Dedifferentiated amniotic fluid mesenchymal stem cell (primary cell): ENCODE data around the gene GMPR2.
"Not testable (repeated sequence)": the region's sequence is repeated elsewhere in the genome, so short reads cannot be mapped to it uniquely, and the experiment has no call there.

Source experiments
- DNase-seq: peaks from one replicate; pipeline ENCODE4 v3.0.0-alpha.2; 2016; ENCODE audit errors: extremely low spot score

GMPR2 gene

GRCh38 chr14:24231263-24232120, 1.2 kb upstream of the GMPR2 start:
- DNase-seq: no peak

- peak; percentile 84 for DNase-seq
These were observed 546 bp upstream of the GMPR2 start, which contains the start of gene NEDD8 for GRCh38 chr14:24232121-24232644. Gene NEDD8, minus strand, starts transcription at chr14:24232367. Its CDS starts 100 bp downstream, at chr14:24232267.

- DNase-seq: no peak
These were observed 773 bp downstream of the GMPR2 start for GRCh38 chr14:24233538-24233866.

GRCh38 chr14:24234095-24235005, 1.6 kb downstream of the GMPR2 start:
- no peak for DNase-seq

- no peak for DNase-seq
These were observed 3.3 kb downstream of the GMPR2 start for GRCh38 chr14:24235804-24236688.

GRCh38 chr14:24236689-24237462, 4.1 kb downstream of the GMPR2 start:
- no peak for DNase-seq

GRCh38 chr14:24237463-24237955, 4.8 kb downstream of the GMPR2 start:
- DNase-seq: no peak

- DNase-seq: no peak
These were observed 5.4 kb downstream of the GMPR2 start for GRCh38 chr14:24238123-24238522.

- DNase-seq: no peak
These were observed 5.9 kb downstream of the GMPR2 start for GRCh38 chr14:24238527-24239037.

GRCh38 chr14:24240110-24240918, 7.6 kb downstream of the GMPR2 start:
- DNase-seq: no peak

GRCh38 chr14:24241829-24242443, 9.2 kb downstream of the GMPR2 start:
- peak; percentile 90 for DNase-seq

GRCh38 chr14:24243336-24243836, 10.7 kb downstream of the GMPR2 start:
- DNase-seq: no peak

- DNase-seq: not testable (repeated sequence)
These were observed 12.6 kb downstream of the GMPR2 start for GRCh38 chr14:24245350-24245749.

GRCh38 chr14:24246765-24247212, 14.1 kb downstream of the GMPR2 start:
- peak; percentile 39 for DNase-seq

- no peak for DNase-seq
These were observed 14.7 kb downstream of the GMPR2 start for GRCh38 chr14:24247422-24247821.

- DNase-seq: no peak
These were observed 16.7 kb downstream of the GMPR2 start for GRCh38 chr14:24249230-24250021.

- no peak for DNase-seq
These were observed 17.6 kb downstream of the GMPR2 start for GRCh38 chr14:24250354-24250753.

- peak; percentile 21 for DNase-seq
These were observed 19.2 kb downstream of the GMPR2 start for GRCh38 chr14:24251880-24252288.
